TTC549 (cell line): ENCODE data around the gene CYTL1.
"Not testable (repeated sequence)": the region's sequence is repeated elsewhere in the genome, so short reads cannot be mapped to it uniquely, and the experiment has no call there.

Experiments used
- FAIRE-seq: peaks from 2 replicates; lab custom pipeline; 2012; peaks lifted over from hg19 to GRCh38; lab: Jason Lieb, UNC

Gene CYTL1

DNA sequence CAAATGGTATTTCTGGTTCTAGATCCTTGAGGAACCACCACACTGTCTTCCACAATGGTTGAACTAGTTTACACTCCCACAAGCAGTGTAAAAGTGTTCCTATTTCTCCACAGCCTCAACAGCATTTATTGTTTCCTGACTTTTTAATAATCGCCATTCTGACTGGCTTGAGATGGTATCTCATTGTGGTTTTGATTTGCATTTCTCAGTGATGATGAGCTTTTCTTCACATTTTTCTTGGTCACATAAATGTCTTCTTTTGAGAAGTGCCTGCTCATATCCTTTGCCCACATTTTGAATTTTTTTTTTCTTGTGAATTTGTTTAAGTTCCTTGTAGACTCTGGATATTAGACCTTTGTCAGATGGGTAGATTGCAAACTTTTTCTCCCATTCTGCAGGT is 22.3 kb downstream of the CYTL1 start:
- not testable (repeated sequence) for FAIRE-seq

DNA sequence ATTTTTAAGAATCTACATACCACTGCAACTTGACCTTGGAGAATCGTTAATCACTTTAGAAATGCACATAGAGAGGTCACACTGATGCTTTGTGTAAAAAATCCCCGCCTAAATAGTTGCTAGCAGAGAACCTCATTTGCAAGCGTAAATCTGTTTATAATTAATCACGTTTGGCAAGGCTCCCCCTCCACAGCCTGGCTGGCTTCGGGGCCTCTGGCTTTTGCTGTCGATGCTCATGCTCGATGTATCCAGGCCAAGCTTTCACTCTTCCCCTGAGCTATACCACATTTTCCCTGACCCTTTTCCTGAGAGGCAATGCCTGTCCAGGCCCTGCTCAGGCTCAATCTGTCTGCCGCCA is 23.4 kb downstream of the CYTL1 start:
- FAIRE-seq = no peak

DNA sequence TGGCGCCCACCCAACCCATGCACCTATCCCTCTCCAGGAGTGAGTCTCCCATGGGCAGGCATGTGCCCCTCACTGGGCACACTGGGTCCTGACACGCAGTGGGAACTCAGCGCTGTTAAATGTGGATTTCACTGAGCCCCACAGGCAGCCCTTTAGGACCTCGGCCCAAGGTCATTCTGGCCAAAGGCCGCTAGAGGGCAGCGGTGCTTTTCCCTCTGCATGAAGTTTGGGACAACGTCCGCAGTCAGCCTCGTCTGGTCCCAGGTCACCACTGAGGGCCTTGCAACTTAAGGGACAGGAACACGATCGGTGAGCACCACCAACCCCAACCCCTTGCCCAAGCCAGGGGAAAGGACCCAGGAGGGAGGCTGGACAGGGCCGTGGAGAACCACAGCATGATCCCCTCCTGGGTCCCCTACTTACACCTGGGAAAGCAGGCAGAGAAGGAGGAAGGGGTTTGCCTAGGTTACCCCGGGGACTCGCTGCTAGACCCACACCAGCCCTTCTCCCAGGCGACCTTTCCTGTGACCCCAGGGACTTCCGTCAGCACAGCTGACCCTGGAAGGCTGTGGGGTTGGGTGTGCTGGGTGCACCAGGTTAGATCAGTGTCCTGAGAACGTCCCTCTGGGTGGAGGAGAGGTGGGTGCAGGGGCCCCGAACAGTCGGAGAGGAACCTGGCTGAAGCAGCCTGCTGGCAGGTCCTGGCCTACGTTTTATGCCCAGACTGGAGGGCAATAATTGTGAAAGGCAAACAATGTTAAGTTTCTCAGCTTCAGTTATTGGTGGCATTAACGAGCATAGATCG is 24.0 kb downstream of the CYTL1 start:
- no peak for FAIRE-seq

DNA sequence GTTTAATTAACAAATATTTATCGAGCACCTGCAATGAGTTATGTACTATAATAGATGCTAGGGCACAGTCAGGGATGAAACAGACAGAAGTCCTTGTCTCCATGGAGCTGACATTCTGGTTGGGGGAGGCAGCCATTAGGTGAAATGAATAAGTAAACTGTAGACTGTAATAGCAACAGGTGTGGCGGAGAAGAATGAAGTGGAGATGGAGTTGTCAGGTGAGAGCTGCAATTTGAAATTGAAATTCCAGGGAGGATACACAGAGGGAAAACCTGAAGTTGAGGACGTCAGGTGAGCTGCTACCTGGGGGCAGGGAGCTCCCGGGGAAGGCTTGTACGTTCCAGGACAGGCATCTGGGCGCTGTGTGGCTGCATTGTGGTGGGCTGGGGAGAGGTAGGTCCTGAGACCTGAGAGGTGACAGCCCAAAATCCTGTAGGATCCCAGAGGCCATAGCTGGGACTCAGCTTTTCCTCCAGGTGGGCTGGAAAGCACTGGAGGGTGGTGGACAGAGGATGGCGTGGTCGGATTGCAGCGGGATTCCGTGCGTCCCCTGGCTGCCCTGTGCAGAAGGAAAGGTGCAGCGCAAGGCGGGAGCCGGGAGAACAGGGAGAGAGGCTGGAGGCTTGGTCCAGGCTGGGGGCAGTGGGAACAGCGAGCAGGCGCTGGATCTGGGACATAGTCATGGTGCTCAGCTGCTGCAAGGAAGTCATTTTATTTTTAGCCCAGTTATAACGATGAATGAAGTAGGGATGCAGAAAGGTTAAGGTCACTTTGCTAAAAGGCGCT is 24.8 kb downstream of the CYTL1 start:
- no peak for FAIRE-seq

GRCh38 chr4:4992833-4993232 is 26.4 kb downstream of the CYTL1 start:
- no peak for FAIRE-seq

- FAIRE-seq = no peak
Measured at GRCh38 chr4:4991541-4992099, 27.6 kb downstream of the CYTL1 start.

DNA sequence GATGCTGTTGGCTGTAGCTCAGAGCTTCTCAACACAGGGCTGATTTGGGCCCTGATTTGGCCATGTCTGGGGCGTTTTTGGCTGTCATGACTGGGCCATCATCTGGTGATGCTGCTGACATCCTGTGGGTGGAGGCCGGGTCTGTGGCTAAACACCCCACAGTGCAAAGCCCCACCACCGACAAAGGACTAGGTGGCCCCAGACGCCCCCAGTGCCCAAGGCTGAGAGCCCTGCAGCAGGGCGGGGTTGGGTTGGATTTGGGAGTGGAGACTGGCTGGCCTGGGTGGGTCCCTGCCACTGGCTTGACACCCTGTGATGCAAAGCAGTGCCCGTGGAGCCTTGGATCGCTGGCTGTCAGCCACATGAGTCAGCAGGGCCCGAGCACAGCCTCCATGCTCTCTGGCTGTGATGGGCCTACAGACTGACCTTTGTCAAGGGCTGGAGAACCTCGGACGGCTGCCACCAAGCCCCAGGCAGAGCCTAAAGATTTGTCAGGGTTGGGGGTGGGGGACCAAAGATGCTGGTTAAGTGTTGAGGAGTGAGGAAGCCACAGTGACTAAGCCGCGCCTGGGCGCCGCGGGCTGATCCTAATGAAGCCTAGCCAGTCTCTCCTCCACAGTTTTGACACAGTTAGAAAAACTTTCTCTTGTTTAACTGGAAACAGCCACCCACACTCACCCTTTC is 28.3 kb downstream of the CYTL1 start:
- FAIRE-seq = no peak

- no peak for FAIRE-seq
Measured at GRCh38 chr4:4990329-4990728, 28.9 kb downstream of the CYTL1 start.

GRCh38 chr4:4989083-4989622 is 30.1 kb downstream of the CYTL1 start:
- no peak for FAIRE-seq

GRCh38 chr4:4987656-4988055 is 31.6 kb downstream of the CYTL1 start:
- no peak for FAIRE-seq

- FAIRE-seq = no peak
Measured at GRCh38 chr4:4986841-4987240, 32.4 kb downstream of the CYTL1 start.

GRCh38 chr4:4985844-4986243 is 33.4 kb downstream of the CYTL1 start:
- FAIRE-seq = no peak

DNA sequence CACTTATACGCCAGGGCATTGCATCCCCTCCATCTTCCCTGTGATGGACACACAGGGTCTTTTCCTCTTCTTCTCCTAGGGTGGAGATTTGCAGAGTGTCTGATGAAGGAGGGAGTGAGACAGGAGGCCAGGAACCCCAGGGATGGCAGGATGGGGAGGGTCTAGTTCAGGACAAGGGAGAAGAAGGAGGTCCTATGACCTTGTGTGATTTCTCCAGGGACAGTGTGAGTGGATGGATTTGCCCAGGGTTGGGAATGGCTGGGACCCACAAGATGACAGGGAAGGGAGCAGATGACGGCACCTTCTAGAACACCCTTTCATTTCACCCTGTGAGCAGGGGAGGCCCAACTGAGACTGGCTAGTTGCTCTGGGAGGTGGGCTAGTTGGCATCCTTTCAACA is 34.2 kb downstream of the CYTL1 start:
- no peak for FAIRE-seq

GRCh38 chr4:4984186-4984585 is 35.1 kb downstream of the CYTL1 start:
- no peak for FAIRE-seq

DNA sequence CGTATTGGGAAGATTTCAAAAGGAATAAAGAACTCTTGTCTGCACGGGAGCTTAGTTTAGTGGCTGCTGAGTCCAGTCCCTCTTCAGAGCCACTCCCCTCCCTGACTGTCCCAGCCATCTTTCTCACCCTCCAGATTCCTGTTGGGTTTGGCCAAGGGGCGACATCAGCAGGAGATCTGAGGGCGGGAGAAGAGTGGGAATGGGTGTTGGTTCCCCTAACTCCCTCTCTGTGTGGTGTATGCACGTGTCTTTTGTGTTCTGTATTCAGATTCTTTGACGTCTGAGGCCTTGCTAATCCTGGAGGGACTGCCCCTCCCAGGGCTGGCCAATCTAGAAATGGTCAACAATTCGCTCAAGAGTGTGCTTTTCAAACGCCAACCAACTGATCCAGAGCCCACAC is 37.4 kb downstream of the CYTL1 start:
- no peak for FAIRE-seq

GRCh38 chr4:4981427-4981826 is 37.8 kb downstream of the CYTL1 start:
- no peak for FAIRE-seq

DNA sequence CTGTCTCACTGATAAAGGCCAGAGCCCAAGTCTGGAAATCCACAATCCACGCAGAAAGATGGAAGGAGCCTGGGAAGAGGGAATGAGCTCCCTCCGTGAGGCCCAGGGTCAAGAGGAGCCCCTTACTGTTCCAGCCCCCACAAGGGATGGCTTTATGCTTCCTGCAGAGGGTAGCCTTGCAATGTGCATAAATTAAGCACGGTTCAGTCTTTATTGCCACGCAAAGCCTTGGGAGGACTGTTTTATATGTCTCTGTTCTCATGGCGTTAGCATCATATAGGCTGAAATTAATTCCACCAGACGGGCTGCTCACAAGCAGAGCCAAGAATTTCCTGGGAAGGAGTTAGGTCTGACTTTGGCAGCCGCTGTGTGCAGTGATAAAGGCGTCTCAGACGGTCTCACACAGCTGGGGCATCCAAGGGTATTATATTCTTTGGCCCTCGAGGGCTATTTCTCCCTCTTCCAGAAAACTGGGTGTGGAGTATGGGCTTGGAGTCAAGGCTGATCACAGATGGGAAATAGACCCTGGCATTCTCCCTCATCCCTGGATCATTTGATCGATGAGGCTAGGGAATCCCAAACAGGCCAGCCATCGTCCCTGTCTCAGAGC is 38.5 kb downstream of the CYTL1 start:
- FAIRE-seq = no peak

- FAIRE-seq = no peak
Measured at GRCh38 chr4:4979971-4980370, 39.3 kb downstream of the CYTL1 start.

GRCh38 chr4:4974727-4975126 is 44.5 kb downstream of the CYTL1 start:
- FAIRE-seq = no peak

DNA sequence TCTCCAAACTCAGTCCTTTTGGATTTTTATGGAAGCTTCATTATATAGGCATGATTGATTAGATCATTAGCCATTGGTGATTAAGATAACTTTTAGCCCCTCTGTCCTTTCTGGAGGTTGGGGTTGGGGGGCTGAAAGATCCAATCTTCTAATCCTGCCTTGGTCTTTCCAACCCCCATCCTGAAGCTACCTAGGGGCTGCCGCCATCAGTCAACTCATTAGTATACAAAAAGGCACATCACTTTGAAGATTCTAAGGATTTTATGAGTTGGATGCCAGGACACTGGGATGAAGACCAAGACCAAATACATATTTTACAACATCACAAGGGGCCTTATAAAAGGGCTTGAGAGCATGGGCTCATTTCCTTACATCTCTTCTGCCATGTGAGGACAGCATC is 47.5 kb downstream of the CYTL1 start:
- FAIRE-seq = no peak

DNA sequence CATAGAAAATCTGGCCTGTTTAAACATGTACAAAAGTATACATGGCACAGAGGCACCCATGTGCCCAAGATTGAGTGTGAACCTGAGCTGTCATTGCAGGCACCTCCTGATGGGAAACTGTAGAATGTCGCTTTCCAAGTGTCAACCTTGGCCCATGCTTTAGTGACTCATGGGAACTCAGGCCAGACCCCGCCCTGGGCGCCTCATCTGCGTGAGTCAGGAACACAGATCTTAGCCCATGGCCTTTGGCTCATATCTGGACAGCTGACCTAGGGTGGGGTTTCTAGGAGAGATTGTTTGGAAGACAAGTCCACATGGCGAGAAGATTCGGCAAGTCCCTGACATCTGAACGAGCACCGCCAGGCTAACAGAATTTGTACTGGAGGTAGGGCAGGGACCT is 50.0 kb downstream of the CYTL1 start:
- FAIRE-seq = no peak

DNA sequence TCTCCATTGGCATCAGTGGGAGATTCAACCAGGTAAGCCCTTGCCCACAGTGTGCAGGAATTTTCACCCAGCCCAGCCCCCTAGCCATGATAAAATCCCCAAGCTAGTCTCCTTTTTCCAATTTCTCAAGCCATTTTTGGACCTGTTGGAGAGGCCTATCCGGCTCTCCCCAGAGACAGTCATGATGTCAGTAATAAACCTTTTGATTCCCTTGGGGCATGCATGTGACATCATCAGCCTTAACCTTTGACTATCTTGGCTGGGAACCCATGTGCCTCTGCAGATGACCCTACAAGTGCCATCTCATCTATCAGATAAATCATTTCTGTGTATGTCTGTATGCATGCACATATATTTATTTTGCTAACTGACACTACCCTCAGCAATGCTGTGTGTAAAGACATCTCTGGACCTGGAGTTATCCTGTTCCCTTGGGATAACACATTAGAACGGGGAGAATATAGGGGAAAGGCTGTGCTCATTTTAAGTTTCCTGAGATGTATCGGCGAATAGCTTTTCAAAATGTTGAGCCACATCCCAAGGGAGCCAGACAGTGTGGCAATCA is 51.0 kb downstream of the CYTL1 start:
- no peak for FAIRE-seq
